Occipital lobe (tissue), 2 donors: ENCODE results near the gene FOXF2. TPM values are rescaled to one million over a fixed set of nuclear protein-coding genes. Genes with fewer than 3 reads are reported as not detected.
"Not testable (repeated sequence)": the region's sequence is repeated elsewhere in the genome, so short reads cannot be mapped to it uniquely, and the experiment has no call there.

Source experiments
- DNase-seq: peaks from one replicate; lab custom pipeline; 2025; lab: John Stamatoyannopoulos, UW
- total RNA-seq: library from RNA; depleted of rRNA; stranded (reverse); fragments of >200 nt; gene quantifications from one replicate; pipeline ENCODE4 v1.2.3, GENCODE V29; 2014

The FOXF2 gene
- 1.2 TPM for total RNA-seq

DNA sequence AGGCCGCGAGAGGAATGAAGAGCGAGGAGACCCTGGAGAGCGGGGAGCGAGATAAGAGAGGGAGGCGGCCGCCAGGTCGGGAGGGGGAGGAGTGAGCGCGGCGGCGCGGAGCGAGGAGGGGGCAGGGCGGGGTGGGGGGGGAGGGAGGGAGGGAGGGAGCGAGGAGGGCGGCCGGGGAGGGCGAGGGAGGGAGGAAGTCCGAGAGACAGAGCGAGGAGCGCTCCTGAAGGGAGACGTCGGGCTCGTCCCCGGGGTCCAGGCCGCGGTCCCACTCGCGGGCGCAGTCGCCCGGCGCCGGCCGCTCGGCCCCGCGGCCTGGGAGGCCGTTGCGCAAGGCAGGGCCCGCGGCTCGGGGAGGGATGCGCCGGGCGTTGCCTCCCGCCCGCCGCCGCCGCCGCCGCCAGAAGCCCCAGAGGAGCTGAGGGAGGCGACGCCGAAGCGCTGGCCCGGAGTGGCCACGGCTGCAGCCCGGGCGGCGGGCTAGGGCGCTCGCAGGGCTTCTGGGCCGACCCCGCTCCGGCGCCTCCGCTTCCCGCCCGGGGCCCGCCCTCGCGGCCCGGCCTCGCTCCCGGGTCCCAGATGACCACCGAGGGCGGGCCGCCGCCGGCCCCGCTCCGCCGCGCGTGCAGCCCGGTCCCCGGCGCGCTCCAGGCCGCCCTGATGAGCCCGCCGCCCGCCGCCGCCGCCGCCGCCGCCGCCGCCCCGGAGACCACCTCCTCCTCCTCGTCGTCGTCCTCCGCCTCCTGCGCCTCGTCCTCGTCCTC is at the start of gene FOXF2:
FOXF2 (plus strand) TSS at position 208 of the 764 bp plus-strand sequence; CDS start at position 580, 372 bp downstream.
- no peak for DNase-seq

- no peak for DNase-seq
Observed at GRCh38 chr6:1346101-1346500, 43.3 kb upstream of the FOXF2 start.

DNA sequence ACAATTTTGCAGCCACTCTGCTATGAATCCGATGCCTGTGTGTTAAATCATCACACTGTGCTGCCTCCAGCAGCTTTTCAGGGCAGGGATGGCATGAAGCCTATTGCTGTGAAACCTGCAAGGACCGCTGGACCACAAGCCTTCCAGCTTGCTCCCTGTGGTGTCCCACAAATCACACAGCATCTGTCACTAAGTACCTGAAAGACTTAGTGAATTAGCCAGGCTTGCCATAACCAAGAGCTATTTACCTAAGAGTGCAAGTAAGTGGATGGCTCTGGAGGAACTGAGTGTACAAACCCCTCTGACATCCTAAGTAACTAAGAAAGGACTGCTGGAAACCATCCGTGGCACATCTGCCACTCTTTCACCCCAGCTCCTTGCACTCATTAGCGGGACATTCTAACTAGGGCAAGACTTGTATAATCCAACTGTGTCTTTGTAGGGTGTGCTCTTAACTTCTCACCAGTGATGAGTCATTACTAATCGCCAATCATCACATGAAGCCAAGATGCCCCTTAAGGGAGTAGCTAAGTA is 42.8 kb upstream of the FOXF2 start:
- no peak for DNase-seq

DNA sequence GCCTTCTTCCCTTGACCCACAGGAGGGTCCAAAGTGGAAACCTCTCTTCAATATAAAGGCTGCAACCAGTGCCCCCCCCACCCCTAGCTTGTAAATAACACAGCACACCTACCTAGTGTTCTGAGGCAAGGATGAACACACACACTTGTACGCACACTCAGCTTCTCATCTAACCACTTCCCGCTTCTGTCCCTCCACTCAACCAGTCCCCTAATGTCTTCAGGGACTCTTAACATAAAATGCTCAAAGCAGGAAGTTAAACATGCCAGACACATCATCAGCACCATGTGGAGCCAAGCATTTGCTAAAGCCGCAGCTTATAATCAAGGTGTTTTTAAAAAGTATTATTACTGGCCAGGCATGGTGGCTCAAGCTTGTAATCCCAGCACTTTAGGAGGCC is 42.2 kb upstream of the FOXF2 start:
- DNase-seq: no peak

- DNase-seq: no peak
Observed at GRCh38 chr6:1348675-1349074, 40.7 kb upstream of the FOXF2 start.

- no peak for DNase-seq
Observed at GRCh38 chr6:1349655-1350054, 39.7 kb upstream of the FOXF2 start.

GRCh38 chr6:1351381-1352008 is 37.9 kb upstream of the FOXF2 start:
- no peak for DNase-seq

GRCh38 chr6:1355068-1355467 is 34.3 kb upstream of the FOXF2 start:
- not testable (repeated sequence) for DNase-seq

DNA sequence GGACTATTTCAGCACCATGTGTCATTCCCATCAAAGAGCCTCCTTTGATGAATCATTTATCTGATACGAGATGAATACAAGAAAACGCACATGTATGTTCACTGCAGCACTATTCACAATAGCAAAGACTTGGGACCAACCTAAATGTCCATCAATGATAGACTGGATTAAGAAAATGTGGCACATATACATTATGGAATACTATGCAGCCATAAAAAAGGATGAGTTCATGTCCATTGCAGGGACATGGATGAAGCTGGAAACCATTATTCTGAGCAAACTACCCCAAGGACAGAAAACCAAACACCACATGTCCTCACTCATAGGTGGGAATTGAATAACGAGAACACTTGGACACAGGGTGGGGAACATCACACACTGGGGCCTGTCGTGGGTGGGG is 27.7 kb upstream of the FOXF2 start:
- DNase-seq: not testable (repeated sequence)

DNA sequence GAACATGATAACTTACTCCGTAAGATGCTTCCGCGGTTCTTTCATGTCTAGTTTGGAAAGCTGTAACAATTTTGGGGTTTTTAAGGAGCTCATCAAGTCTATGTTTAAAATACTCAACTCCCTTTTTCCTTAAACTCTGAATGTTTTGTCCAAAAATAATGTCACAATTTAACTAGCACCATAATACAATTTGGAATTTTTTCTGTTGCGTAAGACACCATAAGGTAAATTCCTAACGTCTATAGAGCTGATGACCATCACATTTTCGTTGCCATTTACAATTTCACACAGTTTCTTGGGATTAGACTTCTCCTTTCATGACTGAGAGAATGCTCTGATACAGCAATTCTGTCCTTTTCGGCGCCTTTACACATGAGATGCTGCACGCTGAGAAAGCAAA is 26.7 kb upstream of the FOXF2 start:
- DNase-seq: no peak

DNA sequence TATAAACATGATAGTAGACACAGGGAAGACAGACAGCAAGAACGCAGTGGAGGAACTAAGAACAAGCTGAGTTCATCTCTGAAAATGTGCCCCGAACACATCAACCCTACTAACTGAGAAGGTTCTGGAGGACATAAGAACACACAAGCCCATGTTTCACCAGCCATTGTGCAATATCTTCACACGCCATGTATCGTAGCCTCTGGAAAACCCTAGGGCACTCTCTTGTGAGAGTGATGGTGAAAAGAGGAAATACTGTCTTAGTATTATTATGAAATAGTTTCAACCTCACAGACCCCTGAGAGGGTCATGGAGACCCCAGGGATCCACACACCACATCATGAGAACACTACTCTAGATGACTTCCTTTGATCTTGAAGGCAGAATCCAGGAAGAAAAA is 26.1 kb upstream of the FOXF2 start:
- no peak for DNase-seq

- DNase-seq: no peak
Observed at GRCh38 chr6:1363729-1364572, 25.4 kb upstream of the FOXF2 start.

DNA sequence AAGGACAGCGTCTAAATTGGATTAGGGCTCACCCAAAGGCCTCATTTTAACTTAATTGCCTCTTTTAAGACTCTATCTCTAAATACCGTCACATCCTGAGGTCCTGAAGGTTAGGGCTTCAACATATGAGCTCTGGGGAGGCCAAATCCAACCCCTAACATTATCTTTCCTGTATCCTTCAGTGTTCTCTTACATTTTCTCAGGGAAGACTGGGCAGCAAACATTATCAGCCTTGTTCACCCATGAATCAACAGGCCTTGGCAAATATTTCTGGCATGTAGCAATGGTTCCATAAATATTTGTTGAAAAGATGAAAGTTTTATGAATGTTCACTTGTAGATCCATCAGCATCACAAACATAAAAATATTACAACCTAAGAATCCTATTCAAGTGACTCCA is 24.6 kb upstream of the FOXF2 start:
- no peak for DNase-seq

DNA sequence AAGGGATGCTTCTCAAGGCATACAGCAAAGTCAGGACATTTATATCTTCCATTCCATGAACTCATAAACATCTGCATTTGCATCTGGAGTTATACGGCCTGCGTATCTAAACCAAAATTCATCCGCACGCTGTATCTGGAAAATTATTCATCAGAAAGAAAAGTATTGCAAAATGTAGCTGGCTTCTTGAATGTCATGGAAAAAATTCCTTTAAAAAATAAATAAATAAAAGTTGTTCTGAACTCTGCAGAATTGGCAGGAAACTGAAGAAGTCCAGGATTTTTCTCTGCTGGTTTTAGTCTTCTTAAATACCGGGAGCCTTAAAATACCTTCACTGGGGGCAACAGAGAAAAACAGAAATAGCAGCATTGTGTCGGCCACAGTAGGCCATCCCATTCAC is 23.7 kb upstream of the FOXF2 start:
- DNase-seq: no peak

DNA sequence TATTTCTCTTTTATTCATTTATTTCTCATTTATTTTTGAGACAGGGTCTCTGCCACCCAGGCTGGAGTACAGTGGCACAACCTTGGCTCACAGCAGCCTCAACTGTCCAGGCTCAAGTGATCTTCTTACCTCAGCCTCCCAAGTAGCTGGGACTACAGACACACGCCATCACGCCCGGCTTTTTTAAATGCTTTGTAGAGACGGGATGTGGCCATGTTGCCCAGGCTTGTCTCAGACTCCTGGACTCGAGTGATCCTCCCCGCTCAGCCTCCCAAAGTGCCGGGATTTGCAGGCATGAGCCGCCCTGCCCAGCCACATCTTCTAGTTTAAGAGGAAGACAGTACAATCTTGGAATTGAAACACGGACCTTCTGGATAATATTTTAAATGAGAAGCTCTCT is 21.6 kb upstream of the FOXF2 start:
- no peak for DNase-seq

DNA sequence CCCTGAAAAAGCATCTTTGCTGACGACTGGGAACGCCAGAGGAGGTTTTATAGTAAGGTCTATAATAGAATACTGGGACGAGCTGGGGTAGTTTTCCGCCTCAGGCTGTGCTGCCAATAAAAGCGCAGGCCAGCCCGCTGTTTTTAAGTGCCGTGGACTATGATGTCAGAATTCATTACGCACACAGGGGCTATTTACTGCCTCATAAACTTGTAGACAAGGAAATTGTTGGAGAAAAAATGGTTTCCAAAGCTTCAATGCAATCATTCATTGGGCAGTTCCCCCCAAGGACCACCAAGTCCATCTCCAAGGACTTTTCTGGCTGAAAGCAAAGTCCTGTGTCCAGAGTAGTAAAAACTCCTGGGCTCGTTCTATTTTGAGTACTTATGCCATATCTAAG is 20.4 kb upstream of the FOXF2 start:
- no peak for DNase-seq

DNA sequence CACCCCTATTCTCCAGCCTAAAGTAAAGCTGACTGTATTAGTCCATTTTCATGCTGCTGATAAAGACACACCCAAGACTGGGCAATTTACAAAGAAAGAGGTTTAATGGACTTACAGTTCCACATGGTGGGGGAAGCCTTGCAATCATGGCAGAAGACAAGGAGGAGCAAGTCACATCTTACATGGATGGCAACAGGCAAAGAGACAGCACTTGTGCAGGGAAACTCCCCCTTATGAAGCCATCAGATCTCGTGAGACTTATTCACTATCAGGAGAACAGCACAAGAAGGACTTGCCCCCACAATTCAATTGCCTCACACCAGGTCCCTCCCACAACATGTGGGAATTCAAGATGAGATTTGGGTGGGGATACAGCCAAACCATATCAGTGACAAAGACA is 19.7 kb upstream of the FOXF2 start:
- DNase-seq: not testable (repeated sequence)

- DNase-seq: no peak
Observed at GRCh38 chr6:1371933-1372332, 17.4 kb upstream of the FOXF2 start.

DNA sequence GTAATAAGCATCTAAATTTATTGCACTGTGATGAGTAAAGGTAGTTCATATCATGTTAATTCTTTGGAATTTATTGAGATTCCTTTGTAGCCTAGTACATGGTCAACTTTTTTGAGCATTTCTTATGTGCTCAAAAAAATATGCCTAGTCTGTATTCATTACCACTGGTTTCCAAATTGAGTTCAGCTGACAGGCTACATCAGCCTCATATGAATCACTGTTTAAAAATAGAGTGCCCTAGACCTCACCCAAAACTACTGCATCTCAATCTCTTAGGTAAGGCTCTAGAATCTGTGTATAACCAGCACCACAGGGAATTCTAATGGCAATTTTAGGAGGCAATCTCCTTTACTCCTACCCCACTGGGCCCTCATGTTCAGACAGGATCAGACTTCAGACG is 16.7 kb upstream of the FOXF2 start:
- no peak for DNase-seq

DNA sequence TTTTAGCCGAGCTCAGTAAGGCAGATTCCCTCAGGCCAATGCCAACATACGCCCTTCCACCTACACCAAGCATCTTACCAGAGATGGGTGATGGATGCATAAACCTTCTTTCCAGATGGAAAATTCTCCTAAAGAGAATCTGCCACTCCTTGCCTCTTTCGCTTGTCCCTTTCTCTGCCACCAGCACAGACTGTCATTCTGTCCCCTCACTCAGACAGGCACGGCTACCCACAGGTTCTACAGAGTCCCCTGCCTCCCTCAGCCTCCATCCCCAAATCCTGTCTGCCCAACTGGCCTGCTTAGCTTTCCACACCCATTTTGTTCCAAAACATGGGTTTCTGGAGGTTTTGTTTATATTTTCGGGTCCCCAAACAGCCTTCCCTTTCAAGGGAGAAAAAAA is 12.7 kb upstream of the FOXF2 start:
- no peak for DNase-seq

GRCh38 chr6:1377526-1377925 is 11.8 kb upstream of the FOXF2 start:
- DNase-seq: no peak
